IMR-90 (cell line): Measurements from ENCODE around the gene PTPRF. TPM values are rescaled to one million over a fixed set of nuclear protein-coding genes. Genes with fewer than 3 reads are reported as not detected.
A peak's percentile ranks its signal among the peaks of the same experiment; 100 is the strongest.

Experiments used
- ATAC-seq: fragments of 200-7000 bp; cut with Tn5 transposase; 2 replicates; pipeline ENCODE4 v1.9.1; 2020; ENCODE audit warnings: low read depth, mild to moderate bottlenecking, moderate library complexity
- BruUV-seq: library from RNA; stranded (reverse); fragments of 400-500 nt; replicated peaks from 2 replicates; lab custom pipeline; 2021; lab: Mats Ljungman, UMichigan
- CTCF ChIA-PET: fragments of 300-600 bp; formaldehyde crosslinking; extraction: SDS; loops from one replicate; lab custom pipeline; 2021; ENCODE audit warnings: antibody characterized with exemption; lab: Yijun Ruan, JAX
- POLR2A ChIA-PET: fragments of 300-600 bp; sonication (Branson Sonifier 250); formaldehyde crosslinking; loops from one replicate; lab custom pipeline; 2022; ENCODE audit warnings: antibody characterized with exemption; ENCODE audit not compliant: unreplicated experiment; lab: Charles Lee
- DNase-seq: peaks from one replicate; pipeline ENCODE4 v3.0.0; 2013
- H2AFZ ChIP-seq: replicated peaks from 2 replicates; pipeline ENCODE3; 2013; ENCODE audit warnings: low read length, mild to moderate bottlenecking; ENCODE audit not compliant: poor library complexity
- H2AK5ac ChIP-seq: 2 replicates; pipeline ENCODE4 v1.6.1; 2013; ENCODE audit warnings: low read depth, low read length, inconsistent platforms
- H2AK9ac ChIP-seq: replicated peaks from 2 replicates; pipeline ENCODE3; 2013; ENCODE audit warnings: mild to moderate bottlenecking, low read depth, low read length, moderate library complexity; ENCODE audit not compliant: poor library complexity
- H2BK120ac ChIP-seq: 2 replicates; pipeline ENCODE4 v1.6.1; 2013; ENCODE audit warnings: low read depth, low read length, inconsistent platforms
- H2BK15ac ChIP-seq: 3 replicates; pipeline ENCODE4 v1.6.1; 2013; ENCODE audit warnings: low read depth, low read length, inconsistent platforms
- H2BK20ac ChIP-seq: 2 replicates; pipeline ENCODE4 v1.6.1; 2013; ENCODE audit warnings: low read depth, mild to moderate bottlenecking, inconsistent platforms, low read length, moderate library complexity
- H2BK5ac ChIP-seq: 2 replicates; pipeline ENCODE4 v1.6.1; 2013; ENCODE audit warnings: mild to moderate bottlenecking, low read depth, low read length, inconsistent platforms; ENCODE audit not compliant: poor library complexity, severe bottlenecking
- H3K14ac ChIP-seq: replicated peaks from 2 replicates; pipeline ENCODE4 v1.6.1; 2013; ENCODE audit warnings: low read depth, low read length, inconsistent platforms
- H3K18ac ChIP-seq: 2 replicates; pipeline ENCODE4 v1.6.1; 2013; ENCODE audit warnings: low read depth, low read length, control low read depth
- H3K23ac ChIP-seq: 2 replicates; pipeline ENCODE4 v1.6.1; 2013; ENCODE audit warnings: low read depth, low read length, inconsistent platforms
- H3K27ac ChIP-seq: 2 replicates; pipeline ENCODE4 v1.5.1; 2013; ENCODE audit warnings: mild to moderate bottlenecking, control low read depth, low read length; ENCODE audit not compliant: insufficient read depth
- H3K27me3 ChIP-seq: 2 replicates; pipeline ENCODE4 v1.6.1; 2013; ENCODE audit warnings: low read length; ENCODE audit not compliant: control insufficient read depth, insufficient read depth
- H3K36me3 ChIP-seq: 2 replicates; pipeline ENCODE4 v1.6.1; 2013; ENCODE audit warnings: low read length, mixed read lengths; ENCODE audit not compliant: control insufficient read depth, insufficient read depth
- H3K4ac ChIP-seq: 2 replicates; pipeline ENCODE4 v1.6.1; 2013; ENCODE audit warnings: low read depth, low read length, inconsistent platforms
- H3K4me1 ChIP-seq: 2 replicates; pipeline ENCODE4 v1.6.1; 2013; ENCODE audit warnings: low read length, mixed read lengths; ENCODE audit not compliant: control insufficient read depth, insufficient read depth
- H3K4me2 ChIP-seq: 2 replicates; pipeline ENCODE4 v1.6.1; 2013; ENCODE audit warnings: low read depth, mild to moderate bottlenecking, control low read depth, low read length, moderate library complexity
- H3K4me3 ChIP-seq: 2 replicates; pipeline ENCODE4 v1.5.1; 2013; ENCODE audit warnings: low read depth, mild to moderate bottlenecking, control low read depth, low read length, moderate library complexity; ENCODE audit not compliant: insufficient read depth
- H3K56ac ChIP-seq: 2 replicates; pipeline ENCODE4 v1.6.1; 2013; ENCODE audit warnings: low read length, inconsistent platforms; ENCODE audit not compliant: insufficient read depth; ENCODE audit errors: extremely low read depth
- H3K79me1 ChIP-seq, 2 experiments: 2 replicates each; pipeline ENCODE4 v1.6.1; 2013; ENCODE audit warnings: low read length in 2 of 2, inconsistent platforms in 1 of 2, low read depth in 1 of 2
- H3K9ac ChIP-seq: 2 replicates; pipeline ENCODE4 v1.6.1; 2013; ENCODE audit warnings: low read depth, low read length, control low read depth
- H3K9me1 ChIP-seq: 2 replicates; pipeline ENCODE4 v1.6.1; 2013; ENCODE audit warnings: low read length, inconsistent platforms; ENCODE audit not compliant: insufficient read depth
- H3K9me3 ChIP-seq: 2 replicates; pipeline ENCODE4 v1.6.1; 2013; ENCODE audit warnings: low read length; ENCODE audit not compliant: control insufficient read depth, insufficient read depth
- H4K20me1 ChIP-seq: 2 replicates; pipeline ENCODE4 v1.6.1; 2013; ENCODE audit warnings: low read length, inconsistent platforms; ENCODE audit not compliant: insufficient read depth
- H4K5ac ChIP-seq: 2 replicates; pipeline ENCODE4 v1.6.1; 2013; ENCODE audit warnings: mild to moderate bottlenecking, low read depth, low read length, control low read depth
- H4K8ac ChIP-seq, 2 experiments: 2 replicates each; pipeline ENCODE4 v1.6.1; 2013; ENCODE audit warnings: low read depth in 2 of 2, low read length in 2 of 2, control low read depth in 1 of 2, inconsistent platforms in 1 of 2
- H4K91ac ChIP-seq: 2 replicates; pipeline ENCODE4 v1.6.1; 2013; ENCODE audit warnings: low read depth, low read length, inconsistent platforms; ENCODE audit not compliant: insufficient read depth
- BHLHE40 ChIP-seq: fragments of 150-350 bp; IDR thresholded peaks from 2 replicates; pipeline ENCODE4 v1.6.1; 2016; ENCODE audit warnings: mild to moderate bottlenecking, low read depth, low read length
- CEBPB ChIP-seq: IDR thresholded peaks from 2 replicates; pipeline ENCODE4 v1.6.1; 2012; ENCODE audit warnings: low read depth, low read length, improper control_type of control experiment
- CHD1 ChIP-seq: IDR thresholded peaks from 2 replicates; pipeline ENCODE4 v1.6.1; 2012; ENCODE audit warnings: low read depth, low read length, improper control_type of control experiment
- FOS ChIP-seq: fragments of 150-350 bp; IDR thresholded peaks from 2 replicates; pipeline ENCODE4 v1.6.1; 2016; ENCODE audit warnings: low read depth, low read length
- MAFK ChIP-seq: IDR thresholded peaks from 2 replicates; pipeline ENCODE4 v1.6.1; 2012; ENCODE audit warnings: low read depth, low read length, improper control_type of control experiment
- MAZ ChIP-seq: IDR thresholded peaks from 2 replicates; pipeline ENCODE4 v1.6.1; 2012; ENCODE audit warnings: low read depth, mild to moderate bottlenecking, low read length, improper control_type of control experiment, moderate library complexity, borderline replicate concordance
- MXI1 ChIP-seq: IDR thresholded peaks from 2 replicates; pipeline ENCODE4 v1.6.1; 2012; ENCODE audit warnings: low read depth, mild to moderate bottlenecking, low read length, moderate library complexity, borderline replicate concordance
- NFE2L2 ChIP-seq: fragments of 150-350 bp; IDR thresholded peaks from 2 replicates; pipeline ENCODE4 v1.6.1; 2016; ENCODE audit warnings: low read depth, mild to moderate bottlenecking, low read length
- POLR2A ChIP-seq: IDR thresholded peaks from 2 replicates; pipeline ENCODE4 v1.6.1; 2012; ENCODE audit warnings: mild to moderate bottlenecking, low read depth, low read length
- RAD21 ChIP-seq: IDR thresholded peaks from 2 replicates; pipeline ENCODE4 v1.6.1; 2012; ENCODE audit warnings: low read length, improper control_type of control experiment
- RCOR1 ChIP-seq: IDR thresholded peaks from 2 replicates; pipeline ENCODE4 v1.6.1; 2012; ENCODE audit warnings: mild to moderate bottlenecking, low read length, improper control_type of control experiment; ENCODE audit not compliant: insufficient replicate concordance
- RFX5 ChIP-seq: IDR thresholded peaks from 2 replicates; pipeline ENCODE4 v1.8.0; 2012; ENCODE audit warnings: low read depth, mild to moderate bottlenecking, low read length, moderate library complexity
- SMC3 ChIP-seq: fragments of 150-350 bp; IDR thresholded peaks from 2 replicates; pipeline ENCODE4 v1.6.1; 2016; ENCODE audit warnings: low read depth, mild to moderate bottlenecking, antibody characterized with exemption, low read length, moderate library complexity
- WGBS, 2 experiments: methylation state at CpG; one replicate each; pipeline versions ENCODE4 v1.1.5 to v1.1.7; 2013; ENCODE audit warnings: missing lambda C conversion rate in 2 of 2; ENCODE audit not compliant: insufficient read length in 1 of 2; ENCODE audit errors: extremely low coverage in 2 of 2; 5-methylcytosine and 5-hydroxymethylcytosine counted together
- dilution Hi-C: fragments of 300-500 bp; cut with HindIII; formaldehyde crosslinking; loops from one replicate; pipeline ENCODE4 v1.14.3; 2018; ENCODE audit warnings: low sequenced_read_pairs; ENCODE audit not compliant: unreplicated experiment
- in situ Hi-C: fragments of 300-500 bp; cut with MboI; formaldehyde crosslinking; loops from 3 replicates; pipeline ENCODE4 v1.14.3; 2019; ENCODE audit warnings: low sequenced_read_pairs, inconsistent platforms, mixed read lengths
- intact Hi-C: fragments of 100-400 bp; cut with micrococcal nuclease; formaldehyde crosslinking; loops from 2 replicates; pipeline ENCODE4 v1.10.0; 2022
- polyA plus RNA-seq, 3 experiments: library from polyadenylated mRNA; depleted of rRNA; stranded (reverse); fragments of >200 nt; gene quantifications; 2 replicates each; pipeline ENCODE4 v1.2.3, GENCODE V29; 2012; ENCODE audit warnings: low replicate concordance in 1 of 3
- total RNA-seq: library from RNA; depleted of rRNA; stranded (reverse); fragments of >200 nt; gene quantifications from 2 replicates; pipeline ENCODE4 v1.2.3, GENCODE V29; 2012
- TF ChIP-seq, protein P1 (sequence below): fragments of 150-350 bp; IDR thresholded peaks from 2 replicates; pipeline ENCODE4 v1.6.1; 2016; ENCODE audit warnings: low read depth, mild to moderate bottlenecking, low read length, moderate library complexity, borderline replicate concordance
- TF ChIP-seq, protein P2 (sequence below): fragments of 150-350 bp; IDR thresholded peaks from 2 replicates; pipeline ENCODE4 v1.6.1; 2017; ENCODE audit warnings: mild to moderate bottlenecking, antibody characterized with exemption, low read length, low read depth
- TF ChIP-seq, protein P3 (sequence below): conservative IDR thresholded peaks from 2 replicates; pipeline ENCODE4 v1.5.1; 2012; ENCODE audit warnings: mild to moderate bottlenecking, low read depth, low read length, improper control_type of control experiment

Gene PTPRF
- total and polyA plus RNA-seq, 2 of the 4 experiments (the other 2 are of a cell fraction), result 25.8 to 92.3 TPM

DNA sequence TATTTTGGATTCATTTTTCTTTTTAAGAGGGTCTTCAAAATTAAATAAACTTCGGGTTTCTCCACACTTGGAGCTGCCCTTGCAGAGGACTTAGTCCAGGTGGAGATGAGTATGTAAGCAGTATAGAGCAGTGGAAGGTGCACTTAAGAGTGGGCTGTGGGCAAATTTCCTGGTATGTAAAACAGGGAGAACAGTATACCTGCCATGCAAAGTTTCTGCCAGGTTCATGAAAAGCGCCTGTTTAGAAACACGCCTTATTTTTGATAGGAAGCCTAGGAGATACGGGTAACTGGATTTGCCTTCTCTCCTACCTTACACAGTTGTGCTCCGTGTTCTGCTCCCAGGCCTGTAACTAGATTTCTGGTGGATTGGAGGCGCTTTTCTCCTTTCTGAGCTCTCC lies 120.5 kb downstream of the PTPRF start:
- H3K4me1 ChIP-seq, result peaks cover 4% of the 10 kb centered on the region; the same call in 1 of the 2 replicates
- H2BK5ac ChIP-seq, result no peak overlapping the region
- CTCF ChIA-PET, result interaction anchor here (1.0 to 1.5 kb wide), 2 partner anchors 8 to 284 kb away, joined by 5 read pairs; no protein-coding TSS in a partner anchor
- peak overlapping the region; percentile 53 for H2AK9ac ChIP-seq
- H3K4me2 ChIP-seq, result peak overlapping the region; percentile 97
- H4K5ac ChIP-seq, result no peak overlapping the region
- intact Hi-C loops (no loop called here), in situ Hi-C loops (no loop called here), dilution Hi-C loops (no loop called here)
- no peaks in the 10 kb centered on the region for H3K27me3 ChIP-seq
- no CpG with 5 or more reads among the region's 6 CpGs for WGBS, 2 experiments
- peak overlapping the region; percentile 87 for H3K4me3 ChIP-seq
- peaks cover 28% of the 10 kb centered on the region; the same call in 1 of the 2 replicates for H4K20me1 ChIP-seq
- POLR2A ChIA-PET, result interaction anchor here (0.5 to 1.2 kb wide), 3 partner anchors 15 to 1071 kb away, joined by 3 to 4 read pairs (median 3); partner anchors contain the start of gene HYI
- no peak overlapping the region for H3K4ac ChIP-seq
- H2BK20ac ChIP-seq, result no peak overlapping the region
- no peak for ATAC-seq
- DNase-seq, result no peak
- TF ChIP-seq RCOR1 (no peak), RFX5 (no peak), BHLHE40 (no peak), NFE2L2 (no peak), MXI1 (no peak), SMC3 (no peak), FOS (no peak), CHD1 (no peak), MAZ (no peak), MAFK (no peak), CEBPB (no peak), RAD21 (no peak), POLR2A (no peak)
- TF ChIP-seq, protein P1, sequence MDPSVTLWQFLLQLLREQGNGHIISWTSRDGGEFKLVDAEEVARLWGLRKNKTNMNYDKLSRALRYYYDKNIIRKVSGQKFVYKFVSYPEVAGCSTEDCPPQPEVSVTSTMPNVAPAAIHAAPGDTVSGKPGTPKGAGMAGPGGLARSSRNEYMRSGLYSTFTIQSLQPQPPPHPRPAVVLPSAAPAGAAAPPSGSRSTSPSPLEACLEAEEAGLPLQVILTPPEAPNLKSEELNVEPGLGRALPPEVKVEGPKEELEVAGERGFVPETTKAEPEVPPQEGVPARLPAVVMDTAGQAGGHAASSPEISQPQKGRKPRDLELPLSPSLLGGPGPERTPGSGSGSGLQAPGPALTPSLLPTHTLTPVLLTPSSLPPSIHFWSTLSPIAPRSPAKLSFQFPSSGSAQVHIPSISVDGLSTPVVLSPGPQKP, result no peak
- TF ChIP-seq, protein P2, sequence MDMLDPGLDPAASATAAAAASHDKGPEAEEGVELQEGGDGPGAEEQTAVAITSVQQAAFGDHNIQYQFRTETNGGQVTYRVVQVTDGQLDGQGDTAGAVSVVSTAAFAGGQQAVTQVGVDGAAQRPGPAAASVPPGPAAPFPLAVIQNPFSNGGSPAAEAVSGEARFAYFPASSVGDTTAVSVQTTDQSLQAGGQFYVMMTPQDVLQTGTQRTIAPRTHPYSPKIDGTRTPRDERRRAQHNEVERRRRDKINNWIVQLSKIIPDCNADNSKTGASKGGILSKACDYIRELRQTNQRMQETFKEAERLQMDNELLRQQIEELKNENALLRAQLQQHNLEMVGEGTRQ, result no peak
- TF ChIP-seq, protein P3, sequence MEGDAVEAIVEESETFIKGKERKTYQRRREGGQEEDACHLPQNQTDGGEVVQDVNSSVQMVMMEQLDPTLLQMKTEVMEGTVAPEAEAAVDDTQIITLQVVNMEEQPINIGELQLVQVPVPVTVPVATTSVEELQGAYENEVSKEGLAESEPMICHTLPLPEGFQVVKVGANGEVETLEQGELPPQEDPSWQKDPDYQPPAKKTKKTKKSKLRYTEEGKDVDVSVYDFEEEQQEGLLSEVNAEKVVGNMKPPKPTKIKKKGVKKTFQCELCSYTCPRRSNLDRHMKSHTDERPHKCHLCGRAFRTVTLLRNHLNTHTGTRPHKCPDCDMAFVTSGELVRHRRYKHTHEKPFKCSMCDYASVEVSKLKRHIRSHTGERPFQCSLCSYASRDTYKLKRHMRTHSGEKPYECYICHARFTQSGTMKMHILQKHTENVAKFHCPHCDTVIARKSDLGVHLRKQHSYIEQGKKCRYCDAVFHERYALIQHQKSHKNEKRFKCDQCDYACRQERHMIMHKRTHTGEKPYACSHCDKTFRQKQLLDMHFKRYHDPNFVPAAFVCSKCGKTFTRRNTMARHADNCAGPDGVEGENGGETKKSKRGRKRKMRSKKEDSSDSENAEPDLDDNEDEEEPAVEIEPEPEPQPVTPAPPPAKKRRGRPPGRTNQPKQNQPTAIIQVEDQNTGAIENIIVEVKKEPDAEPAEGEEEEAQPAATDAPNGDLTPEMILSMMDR, result no peak
- no peaks in the 10 kb centered on the region for H3K9me1 ChIP-seq
- peak overlapping the region; percentile 25; the same call in 1 of the 2 replicates for H3K14ac ChIP-seq
- H3K9me3 ChIP-seq, result no peaks in the 10 kb centered on the region
- H3K79me1 ChIP-seq, result peaks cover 16 to 43% of the 10 kb centered on the region in 2 experiments
- H2BK120ac ChIP-seq, result no peak overlapping the region
- H3K36me3 ChIP-seq, result peaks cover 21% of the 10 kb centered on the region
- H2BK15ac ChIP-seq, result no peak overlapping the region
- no peak overlapping the region for H3K27ac ChIP-seq
- H3K56ac ChIP-seq, result peak overlapping the region; percentile 16
- no peak overlapping the region for H4K91ac ChIP-seq
- H3K23ac ChIP-seq, result peak overlapping the region; percentile 76
- no TSS peak for BruUV-seq
- H3K18ac ChIP-seq, result no peak overlapping the region
- no peak overlapping the region for H2AFZ ChIP-seq
- H3K9ac ChIP-seq, result peak overlapping the region; percentile 93
- no peak overlapping the region for H4K8ac ChIP-seq
- no peak overlapping the region for H2AK5ac ChIP-seq
